ENCODE results near the gene RUFY1. TPM values are rescaled to one million over a fixed set of nuclear protein-coding genes. Genes with fewer than 3 reads are reported as not detected.
A peak's percentile ranks its signal among the peaks of the same experiment; 100 is the strongest.

Gene RUFY1
- polyA plus RNA-seq, 1 donor from 2014 or later = 31.3 TPM

- Histone ChIP-seq H3K4me3 (ENCODE audit: low read length) (no peak overlapping the region), H3K79me2 (replicated peaks; ENCODE audit: insufficient read depth, low read length) (peaks cover 22% of the 10 kb centered on the region), H3K27me3 (ENCODE audit: insufficient read depth, low read depth, low read length) (no peaks in the 10 kb centered on the region), H3F3A (ENCODE audit: insufficient read depth, low read length, poor library complexity, severe bottlenecking) (no peaks in the 10 kb centered on the region), H4K20me1 (ENCODE audit: insufficient read depth) (peaks cover 40% of the 10 kb centered on the region), H3K36me3 (ENCODE audit: insufficient read depth, low read length) (peaks cover 36% of the 10 kb centered on the region), H3K9ac (ENCODE audit: low read length) (no peak overlapping the region), H3K9me3 (ENCODE audit: low read length) (no peaks in the 10 kb centered on the region), H3K9me2 (ENCODE audit: insufficient read depth, low read length) (no peaks in the 10 kb centered on the region), H3K4me2 (ENCODE audit: low read length) (no peak overlapping the region), H2AFZ (ENCODE audit: low read depth, low read length) (no peak overlapping the region), H3K27ac (ENCODE audit: low read length) (no peak overlapping the region)
- no peak for TF ChIP-seq CTCF (IDR thresholded peaks at IDR 0.05; ENCODE audit: poor library complexity, severe bottlenecking)
- peak; percentile 25 for TF ChIP-seq POLR2AphosphoS5 (IDR thresholded peaks at IDR 0.05)
- no peak for TF ChIP-seq REST (IDR thresholded peaks at IDR 0.05; ENCODE audit: borderline replicate concordance)
- no peak for TF ChIP-seq MXI1 (conservative IDR thresholded peaks at IDR 0.05; ENCODE audit: poor library complexity, severe bottlenecking)
These were observed 63.2 kb downstream of the RUFY1 start for GRCh38 chr5:179613460-179614071.

- H3K9ac ChIP-seq (ENCODE audit: low read length) = no peak overlapping the region
- H3K79me2 ChIP-seq (replicated peaks; ENCODE audit: insufficient read depth, low read length) = peaks cover 34% of the 10 kb centered on the region
- no peak overlapping the region for H2AFZ ChIP-seq (ENCODE audit: low read depth, low read length)
- no peaks in the 10 kb centered on the region for H3F3A ChIP-seq (ENCODE audit: insufficient read depth, low read length, poor library complexity, severe bottlenecking)
- no peaks in the 10 kb centered on the region for H3K9me3 ChIP-seq (ENCODE audit: low read length)
- no peaks in the 10 kb centered on the region for H3K27me3 ChIP-seq (ENCODE audit: insufficient read depth, low read depth, low read length)
- H3K27ac ChIP-seq (ENCODE audit: low read length) = no peak overlapping the region
- H3K4me2 ChIP-seq (ENCODE audit: low read length) = no peak overlapping the region
- H3K4me3 ChIP-seq (ENCODE audit: low read length) = no peak overlapping the region
- peaks cover 52% of the 10 kb centered on the region for H4K20me1 ChIP-seq (ENCODE audit: insufficient read depth)
- peaks cover 36% of the 10 kb centered on the region for H3K36me3 ChIP-seq (ENCODE audit: insufficient read depth, low read length)
- TF ChIP-seq RAD21 (conservative IDR thresholded peaks at IDR 0.05) = no peak
- TF ChIP-seq EZH2 (IDR thresholded peaks at IDR 0.05; ENCODE audit: borderline replicate concordance, insufficient read depth, low read length, poor library complexity, severe bottlenecking) = no peak
- TF ChIP-seq REST (IDR thresholded peaks at IDR 0.05; ENCODE audit: borderline replicate concordance) = no peak
- TF ChIP-seq EP300 (conservative IDR thresholded peaks at IDR 0.05; ENCODE audit: poor library complexity, severe bottlenecking) = no peak
- no peak for TF ChIP-seq MXI1 (conservative IDR thresholded peaks at IDR 0.05; ENCODE audit: poor library complexity, severe bottlenecking)
- no peak for TF ChIP-seq CTCF (IDR thresholded peaks at IDR 0.05; ENCODE audit: poor library complexity, severe bottlenecking)
- H3K9me2 ChIP-seq (ENCODE audit: insufficient read depth, low read length) = no peaks in the 10 kb centered on the region
These were observed 64.4 kb downstream of the RUFY1 start for GRCh38 chr5:179614745-179615144.

Measured in neural cell (in vitro differentiated cells).